Measurements from ENCODE around the gene TEX13D. TPM values are rescaled to one million over a fixed set of nuclear protein-coding genes. Genes with fewer than 3 reads are reported as not detected.

Gene TEX13D
- total RNA-seq, 1 donor from 2014 or later, result not detected

DNA sequence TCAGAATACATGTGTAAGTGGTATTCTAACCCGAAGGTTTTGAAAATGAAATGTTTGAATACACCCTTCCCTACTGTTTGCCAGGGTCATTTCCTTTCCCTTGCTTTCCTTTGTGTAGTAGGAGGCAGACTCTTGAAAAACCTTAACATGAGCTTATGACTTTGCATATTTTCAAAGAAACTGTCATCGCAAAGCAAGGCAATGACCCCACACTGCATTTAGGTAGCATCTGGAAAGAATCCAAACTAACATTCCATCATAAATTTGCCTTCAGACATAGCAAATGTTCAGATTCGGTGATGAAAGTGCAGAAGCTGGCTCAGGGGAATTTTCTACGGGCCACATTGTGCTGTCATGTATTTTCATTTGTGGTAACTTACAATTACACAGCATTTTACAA, 46.2 kb downstream of the TEX13D start:
- H3K4me3 ChIP-seq (ENCODE audit: low read depth, low read length), result no peak overlapping the region
- H3K27me3 ChIP-seq (ENCODE audit: control insufficient read depth, insufficient read depth, low read length), result no peaks in the 10 kb centered on the region
- TF ChIP-seq, protein P1, sequence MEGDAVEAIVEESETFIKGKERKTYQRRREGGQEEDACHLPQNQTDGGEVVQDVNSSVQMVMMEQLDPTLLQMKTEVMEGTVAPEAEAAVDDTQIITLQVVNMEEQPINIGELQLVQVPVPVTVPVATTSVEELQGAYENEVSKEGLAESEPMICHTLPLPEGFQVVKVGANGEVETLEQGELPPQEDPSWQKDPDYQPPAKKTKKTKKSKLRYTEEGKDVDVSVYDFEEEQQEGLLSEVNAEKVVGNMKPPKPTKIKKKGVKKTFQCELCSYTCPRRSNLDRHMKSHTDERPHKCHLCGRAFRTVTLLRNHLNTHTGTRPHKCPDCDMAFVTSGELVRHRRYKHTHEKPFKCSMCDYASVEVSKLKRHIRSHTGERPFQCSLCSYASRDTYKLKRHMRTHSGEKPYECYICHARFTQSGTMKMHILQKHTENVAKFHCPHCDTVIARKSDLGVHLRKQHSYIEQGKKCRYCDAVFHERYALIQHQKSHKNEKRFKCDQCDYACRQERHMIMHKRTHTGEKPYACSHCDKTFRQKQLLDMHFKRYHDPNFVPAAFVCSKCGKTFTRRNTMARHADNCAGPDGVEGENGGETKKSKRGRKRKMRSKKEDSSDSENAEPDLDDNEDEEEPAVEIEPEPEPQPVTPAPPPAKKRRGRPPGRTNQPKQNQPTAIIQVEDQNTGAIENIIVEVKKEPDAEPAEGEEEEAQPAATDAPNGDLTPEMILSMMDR (IDR thresholded peaks at IDR 0.05; ENCODE audit: insufficient read depth, low read length, poor library complexity, severe bottlenecking), result no peak
- DNase-seq (ENCODE audit: low read depth), result no peak
- no peaks in the 10 kb centered on the region for H3K36me3 ChIP-seq (ENCODE audit: control insufficient read depth, insufficient read depth, low read length)

DNA sequence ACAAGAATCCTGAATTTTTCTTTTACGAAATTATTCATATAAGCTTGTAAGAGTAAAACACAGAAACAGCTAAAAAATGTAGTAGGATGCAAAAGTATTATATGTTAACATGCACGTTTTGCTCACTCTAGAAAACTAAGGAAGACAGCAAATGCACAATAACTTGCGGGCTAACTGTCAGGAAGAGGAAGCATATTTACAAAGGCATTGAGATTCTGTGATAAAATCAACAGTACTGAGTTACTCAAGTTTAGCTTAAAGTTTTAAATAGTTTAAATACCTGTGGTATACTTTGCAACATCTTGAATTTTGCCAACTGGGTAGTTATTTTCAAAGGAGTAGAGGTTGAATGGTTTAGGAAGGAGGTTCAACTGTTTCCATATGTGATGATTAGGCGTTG, 50.9 kb downstream of the TEX13D start:
- H3K36me3 ChIP-seq (ENCODE audit: control insufficient read depth, insufficient read depth, low read length), result no peaks in the 10 kb centered on the region
- H3K4me3 ChIP-seq (ENCODE audit: low read depth, low read length), result no peak overlapping the region
- TF ChIP-seq, protein P1 (IDR thresholded peaks at IDR 0.05; ENCODE audit: insufficient read depth, low read length, poor library complexity, severe bottlenecking), result no peak
- DNase-seq (ENCODE audit: low read depth), result no peak
- H3K27me3 ChIP-seq (ENCODE audit: control insufficient read depth, insufficient read depth, low read length), result no peaks in the 10 kb centered on the region

DNA sequence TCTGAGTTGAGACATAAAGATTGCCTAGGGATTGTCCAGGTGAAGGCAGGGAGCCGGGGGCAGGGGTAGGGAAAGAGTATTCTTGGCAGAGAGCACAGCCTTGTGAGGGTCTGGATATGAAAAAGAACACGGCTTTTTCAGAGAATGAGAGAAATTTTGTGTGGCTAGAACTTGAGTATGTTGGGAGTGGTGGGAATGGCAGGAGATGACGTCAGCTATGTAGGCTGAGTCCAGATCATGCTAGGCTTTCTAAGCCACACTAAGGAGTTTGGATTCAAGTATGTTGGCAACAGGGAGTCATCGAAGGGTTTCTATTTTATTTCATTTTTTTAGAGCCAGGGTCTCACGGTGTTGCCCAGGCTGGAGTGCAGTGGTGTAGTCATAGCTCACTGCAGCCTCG, 53.9 kb downstream of the TEX13D start:
- no peak overlapping the region for H3K4me3 ChIP-seq (ENCODE audit: low read depth, low read length)
- no peak for DNase-seq (ENCODE audit: low read depth)
- no peaks in the 10 kb centered on the region for H3K36me3 ChIP-seq (ENCODE audit: control insufficient read depth, insufficient read depth, low read length)
- TF ChIP-seq, protein P1 (IDR thresholded peaks at IDR 0.05; ENCODE audit: insufficient read depth, low read length, poor library complexity, severe bottlenecking), result no peak
- H3K27me3 ChIP-seq (ENCODE audit: control insufficient read depth, insufficient read depth, low read length), result no peaks in the 10 kb centered on the region

Other genes with a start within 250 kb of the TEX13D start
- gene SH2D1A, start 13.9 kb downstream of the TEX13D start, total RNA-seq, result not detected in 2 replicates